ENCODE results near the gene HSPB2.
"Not testable (repeated sequence)": the region's sequence is repeated elsewhere in the genome, so short reads cannot be mapped to it uniquely, and the experiment has no call there.

HSPB2 gene, protein sequence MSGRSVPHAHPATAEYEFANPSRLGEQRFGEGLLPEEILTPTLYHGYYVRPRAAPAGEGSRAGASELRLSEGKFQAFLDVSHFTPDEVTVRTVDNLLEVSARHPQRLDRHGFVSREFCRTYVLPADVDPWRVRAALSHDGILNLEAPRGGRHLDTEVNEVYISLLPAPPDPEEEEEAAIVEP

DNA sequence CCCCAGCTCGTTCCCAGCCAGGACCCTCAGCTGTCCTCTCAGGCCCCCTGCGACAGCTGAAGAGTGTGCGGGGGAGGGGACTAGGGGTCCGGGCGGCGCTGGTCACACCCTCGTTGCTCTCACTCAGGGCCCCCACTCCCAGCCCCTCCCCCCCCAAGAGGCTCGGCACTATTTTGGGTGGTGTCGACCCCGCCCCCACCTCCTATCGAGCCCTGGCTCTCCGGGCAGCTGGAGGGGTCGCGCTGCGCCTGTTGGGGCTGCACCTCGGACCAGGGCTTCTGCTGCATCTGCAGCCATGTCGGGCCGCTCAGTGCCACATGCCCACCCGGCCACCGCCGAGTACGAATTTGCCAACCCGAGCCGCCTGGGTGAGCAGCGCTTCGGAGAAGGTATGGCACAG lies at the start of gene HSPB2:
TSS of gene HSPB2 (plus strand) at position 200 of the 400 bp plus-strand sequence. CDS start at position 296, 96 bp downstream.
- in situ Hi-C loops (cut with MboI; ENCODE audit: low sequenced_read_pairs), result no loop called here

DNA sequence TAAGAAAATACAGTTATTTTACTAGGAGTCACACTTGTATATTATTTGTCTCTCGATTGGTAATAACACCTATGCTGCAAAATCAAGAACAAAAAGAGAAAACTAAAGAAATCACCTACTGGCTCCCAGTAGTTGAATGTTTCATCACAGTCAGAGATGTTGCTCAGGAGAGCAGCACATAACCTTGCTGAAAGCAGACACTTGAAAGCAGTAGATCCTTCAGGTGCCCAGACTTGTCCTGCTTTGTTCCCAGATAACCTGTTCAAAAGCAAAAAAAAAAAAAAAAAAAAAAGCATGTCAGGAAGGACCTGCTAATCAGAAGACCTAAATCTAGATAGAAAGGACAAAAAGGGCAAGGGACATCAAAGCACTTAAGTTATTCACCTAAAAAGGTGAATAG lies 42.4 kb upstream of the HSPB2 start:
- in situ Hi-C loops (cut with MboI; ENCODE audit: low sequenced_read_pairs), result no loop called here

DNA sequence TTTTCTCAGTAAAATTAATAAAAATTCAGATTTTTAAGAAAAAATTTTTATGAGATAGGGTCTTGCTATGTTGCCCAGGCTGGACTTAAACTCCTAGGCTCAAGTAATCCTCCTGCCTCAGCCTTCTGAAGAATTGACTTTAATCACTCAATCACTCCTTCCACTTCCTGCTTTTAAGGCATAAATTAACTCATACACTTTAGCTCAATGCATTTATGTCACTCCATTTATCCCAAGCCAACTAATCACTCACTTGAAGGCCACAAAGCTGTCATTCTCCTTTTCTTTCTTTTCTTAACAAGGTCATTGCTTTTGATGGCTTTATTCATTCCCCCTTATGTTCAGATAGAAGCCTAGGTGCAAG lies 42.0 kb upstream of the HSPB2 start:
- in situ Hi-C loops (cut with MboI; ENCODE audit: low sequenced_read_pairs), result no loop called here

DNA sequence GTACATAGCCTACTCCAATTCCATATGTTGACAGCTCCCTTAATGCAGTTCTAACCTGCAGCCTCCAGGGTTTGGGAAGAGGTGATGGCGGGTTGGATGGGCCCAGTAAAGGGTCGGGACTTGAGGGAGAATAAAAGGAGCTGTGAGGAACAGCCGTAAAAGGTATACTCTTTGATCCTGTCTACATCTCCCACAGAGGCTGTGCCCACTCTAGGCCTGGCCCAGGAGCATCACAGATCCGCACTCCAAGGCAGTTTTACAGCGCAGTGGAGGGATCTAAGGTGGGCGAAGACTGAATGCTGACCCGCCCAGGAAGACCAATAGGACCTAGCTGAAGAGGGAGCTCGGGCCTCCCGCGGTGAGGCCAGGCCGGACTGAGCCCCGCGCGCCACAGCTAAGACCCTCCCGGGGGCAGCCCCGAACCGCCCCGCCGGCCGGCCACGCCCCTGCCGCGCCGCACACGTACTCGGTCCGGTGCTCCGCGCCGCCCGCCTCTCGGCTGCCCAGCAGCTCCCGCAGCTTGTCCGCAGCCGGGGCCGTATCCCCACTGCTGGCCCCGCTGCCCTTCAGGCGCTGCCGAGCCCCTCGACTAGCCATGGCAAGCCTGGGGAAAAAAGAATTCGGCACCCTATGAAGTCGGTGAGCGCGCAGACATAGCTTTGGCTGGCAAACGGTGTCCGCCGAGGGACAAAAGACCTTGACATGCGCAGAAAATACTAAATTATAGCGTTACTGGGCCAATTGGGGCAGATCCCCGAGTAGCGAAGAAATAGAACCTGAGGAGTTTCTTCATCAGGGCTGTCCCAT lies 41.4 kb upstream of the HSPB2 start, which contains the start of gene ALG9:
TSS of gene ALG9 (minus strand) at position 696 of the 807 bp plus-strand sequence. CDS start at position 597, 99 bp downstream.
- in situ Hi-C loops (cut with MboI; ENCODE audit: low sequenced_read_pairs), result no loop called here

DNA sequence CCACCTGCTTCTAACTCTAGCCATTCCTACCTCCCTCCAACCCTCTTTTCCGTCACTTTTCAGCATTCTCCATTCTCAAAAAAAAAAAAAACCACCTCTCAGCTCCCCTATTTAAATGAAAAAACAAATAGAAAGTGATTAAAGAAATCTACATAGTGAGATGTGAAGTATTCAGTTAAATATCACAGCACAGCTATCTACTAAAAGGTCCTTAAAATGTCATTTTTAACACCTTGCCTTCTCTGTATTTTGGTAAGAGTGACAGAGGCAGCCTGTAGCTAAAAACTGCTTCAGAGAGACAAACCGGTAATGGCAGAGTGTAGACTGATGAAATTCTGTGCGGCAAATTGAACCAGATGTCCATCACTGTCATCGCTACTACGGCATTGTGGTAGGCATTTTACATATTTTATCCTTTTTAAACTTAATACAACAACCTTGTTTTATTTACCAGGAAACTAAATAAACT lies 40.8 kb upstream of the HSPB2 start:
- in situ Hi-C loops (cut with MboI; ENCODE audit: low sequenced_read_pairs), result no loop called here

DNA sequence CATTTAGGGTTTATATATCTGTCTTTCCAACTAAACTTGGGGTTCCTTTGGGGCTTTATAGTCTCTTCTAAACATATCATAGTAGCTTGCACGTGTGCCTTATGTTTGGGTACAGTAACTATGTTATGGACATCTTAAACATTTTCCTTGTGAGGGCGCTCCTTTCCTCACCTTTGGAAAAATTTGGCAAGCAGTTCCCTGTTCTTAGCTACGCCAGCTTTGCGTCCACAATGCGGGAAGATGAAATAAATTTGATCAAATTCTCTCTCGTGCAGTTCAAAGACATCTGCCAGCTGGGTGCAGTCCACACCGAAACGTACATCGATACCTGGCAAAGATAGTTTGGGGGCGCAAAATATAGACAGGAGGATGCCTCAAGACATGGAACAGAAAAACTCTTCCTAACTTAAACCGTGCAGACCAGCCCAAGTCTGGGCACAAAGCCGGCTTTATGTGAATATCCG lies 34.1 kb upstream of the HSPB2 start:
- in situ Hi-C loops (cut with MboI; ENCODE audit: low sequenced_read_pairs), result no loop called here

DNA sequence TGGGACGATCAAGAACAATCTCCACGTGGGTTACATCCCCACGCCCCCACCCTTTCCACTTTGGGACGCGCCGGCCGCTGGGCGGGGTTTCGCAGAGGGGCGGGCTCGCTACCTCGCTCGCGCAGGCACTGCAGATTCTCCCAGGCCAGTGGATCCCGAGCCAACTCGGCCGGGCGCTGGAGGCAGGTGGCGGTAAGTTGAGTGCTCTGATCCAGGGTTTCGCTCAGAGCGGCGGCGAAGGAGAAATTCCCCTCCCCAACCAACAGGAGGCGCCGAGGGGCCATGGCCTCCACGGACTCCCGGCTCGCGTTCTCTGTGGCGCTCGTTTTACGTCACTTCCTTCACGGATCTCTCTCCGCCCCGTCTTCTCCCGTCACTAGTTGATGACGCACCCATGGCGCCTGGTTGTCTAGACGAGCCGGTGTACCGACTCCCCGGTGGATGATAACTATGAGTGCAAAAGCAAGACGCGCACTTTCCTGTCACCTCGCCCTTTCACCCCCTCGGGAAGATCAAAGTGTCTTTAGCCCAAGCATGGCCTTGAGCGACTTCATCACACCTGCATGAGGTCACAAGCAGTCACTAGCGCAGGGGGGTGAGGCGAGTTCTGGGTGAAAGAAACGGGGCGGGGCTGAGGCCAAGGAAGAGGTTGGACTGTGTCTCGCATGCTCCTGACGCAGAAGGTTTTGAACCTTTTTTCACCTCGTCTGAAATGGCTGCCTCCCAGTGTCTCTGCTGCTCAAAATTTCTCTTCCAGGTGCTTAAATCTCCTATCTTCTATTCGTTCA lies 33.5 kb upstream of the HSPB2 start, which contains the start of the genes CFAP68 and FDXACB1:
TSS of gene CFAP68 (plus strand) at position 693 of the 788 bp plus-strand sequence. CDS start at position 713, 20 bp downstream.
TSS of gene FDXACB1 (minus strand) at position 317 of the 788 bp plus-strand sequence. CDS start at position 284, 33 bp downstream.
- in situ Hi-C loops (cut with MboI; ENCODE audit: low sequenced_read_pairs), result no loop called here

DNA sequence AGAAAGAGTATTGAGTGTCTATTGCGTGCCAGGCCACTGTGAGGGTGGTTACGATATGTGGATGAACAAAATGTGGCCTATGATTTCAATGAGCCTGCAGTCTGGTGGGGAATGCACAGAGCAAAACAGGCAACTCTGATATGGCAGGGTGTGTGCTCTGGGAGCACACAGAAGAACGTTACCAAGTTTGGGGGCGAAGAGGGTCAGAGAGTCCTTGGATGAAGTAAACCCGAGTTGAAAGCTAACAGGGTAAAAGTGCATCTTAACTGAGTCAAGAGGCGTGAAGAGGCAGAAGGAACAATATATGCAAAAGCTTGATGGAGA lies 32.9 kb upstream of the HSPB2 start:
- in situ Hi-C loops (cut with MboI; ENCODE audit: low sequenced_read_pairs), result no loop called here

DNA sequence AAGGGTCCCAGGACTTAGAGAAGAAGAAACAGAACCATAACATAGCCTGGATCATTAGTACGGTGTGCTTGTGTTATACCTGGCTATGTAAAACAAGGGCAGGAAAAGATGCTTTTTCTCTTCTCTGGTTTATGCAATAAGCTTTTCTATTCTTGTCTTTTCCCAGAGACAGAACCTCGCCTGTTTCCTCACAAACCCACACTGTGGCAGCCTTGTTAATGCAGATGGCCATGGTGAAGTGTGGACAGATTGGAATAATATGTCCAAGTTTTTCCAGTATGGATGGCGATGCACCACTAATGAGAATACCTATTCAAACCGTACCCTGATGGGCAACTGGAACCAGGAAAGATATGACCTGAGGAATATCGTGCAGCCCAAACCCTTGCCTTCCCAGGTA lies 30.3 kb upstream of the HSPB2 start:
- in situ Hi-C loops (cut with MboI; ENCODE audit: low sequenced_read_pairs), result no loop called here

DNA sequence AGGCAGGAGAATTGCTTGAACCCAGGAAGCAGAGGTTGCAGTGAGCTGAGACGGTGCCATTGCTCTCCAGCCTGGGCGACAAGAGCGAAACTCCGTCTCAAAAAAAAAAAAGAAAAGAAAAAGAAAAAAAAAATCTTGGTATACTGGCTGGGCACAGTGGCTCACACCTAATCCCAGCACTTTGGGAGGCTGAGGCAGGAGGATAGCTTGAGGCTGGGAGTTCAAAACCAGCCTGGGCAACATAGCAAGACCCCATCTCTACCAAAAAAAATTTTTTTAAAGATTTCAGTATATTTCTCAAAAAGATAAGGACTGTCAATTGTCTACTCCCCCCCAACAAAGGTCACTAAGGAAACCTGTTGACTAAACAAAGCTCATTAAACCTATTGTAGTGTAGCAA lies 27.5 kb upstream of the HSPB2 start:
- in situ Hi-C loops (cut with MboI; ENCODE audit: low sequenced_read_pairs), result not testable (repeated sequence)

DNA sequence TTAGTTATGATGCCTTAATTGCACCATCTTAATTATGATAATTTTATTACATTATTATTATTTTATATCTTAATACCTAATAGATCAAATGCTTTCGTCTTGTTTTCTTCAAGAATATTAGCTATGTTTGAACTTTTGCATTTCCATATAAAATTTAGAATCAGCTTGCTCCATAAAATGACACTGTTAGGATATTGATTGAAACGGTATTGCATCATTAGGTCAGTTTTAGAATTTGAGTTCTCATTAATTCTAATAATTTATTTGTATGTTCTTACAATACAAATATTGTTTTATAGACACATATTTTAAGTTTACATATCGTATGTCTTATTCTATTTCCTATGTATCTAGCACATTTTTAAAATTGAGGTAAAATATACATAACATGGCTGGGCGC lies 26.5 kb upstream of the HSPB2 start:
- in situ Hi-C loops (cut with MboI; ENCODE audit: low sequenced_read_pairs), result no loop called here

DNA sequence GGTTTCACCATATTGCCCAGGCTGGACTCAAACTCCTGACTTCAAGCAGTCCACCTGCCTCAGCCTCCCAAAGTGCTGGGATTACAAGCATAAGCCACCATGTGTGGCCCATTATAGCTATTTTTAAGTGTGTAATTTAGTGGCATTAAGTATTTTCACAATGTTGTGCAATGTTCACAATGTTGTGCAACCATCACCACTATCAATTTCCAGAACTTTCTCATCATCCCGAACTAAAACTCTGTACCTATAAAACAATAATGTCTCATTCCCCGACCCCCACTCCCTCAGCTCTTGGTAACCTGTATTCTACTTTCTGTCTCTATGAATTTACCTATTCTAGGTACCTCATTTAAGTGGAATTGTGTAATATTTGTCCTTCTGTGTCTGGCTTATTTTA lies 25.7 kb upstream of the HSPB2 start:
- in situ Hi-C loops (cut with MboI; ENCODE audit: low sequenced_read_pairs), result no loop called here

DNA sequence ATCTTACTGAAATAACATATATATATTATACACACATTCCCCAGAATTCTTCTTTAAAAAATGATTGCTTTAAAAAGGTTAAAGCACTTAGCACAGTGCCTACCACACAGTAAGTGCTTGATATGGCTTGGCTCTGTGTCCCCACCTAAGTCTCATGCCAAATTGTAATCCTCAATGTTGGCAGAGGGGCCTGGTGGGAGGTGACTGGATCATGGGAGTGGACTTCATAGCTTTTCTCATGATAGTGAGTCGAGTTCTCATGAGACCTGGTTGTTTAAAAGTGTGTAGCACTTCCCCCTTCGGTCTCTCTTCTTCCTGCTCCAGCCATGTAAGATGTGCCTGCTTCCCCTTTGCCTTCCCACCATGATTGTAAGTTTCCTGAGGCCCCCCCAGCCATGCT lies 7.1 kb upstream of the HSPB2 start:
- in situ Hi-C loops (cut with MboI; ENCODE audit: low sequenced_read_pairs), result no loop called here

DNA sequence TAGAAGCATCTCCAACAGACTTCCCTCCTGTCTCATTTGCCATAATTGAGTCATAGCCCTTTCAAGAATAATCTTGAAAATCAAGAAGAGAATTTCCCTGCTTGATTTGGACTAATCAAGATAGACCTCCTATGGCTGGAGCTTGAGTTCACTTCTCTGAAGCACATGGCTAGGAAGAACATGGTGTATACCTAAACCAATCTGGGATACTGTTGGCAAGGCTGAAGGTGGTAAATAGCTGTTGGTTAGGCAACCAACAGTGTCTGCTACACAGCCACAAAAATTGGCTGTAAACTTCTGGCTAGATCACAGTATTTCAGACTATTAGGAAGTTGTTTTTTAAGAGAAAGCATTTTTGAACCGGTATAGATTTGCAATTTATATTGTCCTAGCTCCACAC lies 5.9 kb upstream of the HSPB2 start:
- in situ Hi-C loops (cut with MboI; ENCODE audit: low sequenced_read_pairs), result no loop called here

DNA sequence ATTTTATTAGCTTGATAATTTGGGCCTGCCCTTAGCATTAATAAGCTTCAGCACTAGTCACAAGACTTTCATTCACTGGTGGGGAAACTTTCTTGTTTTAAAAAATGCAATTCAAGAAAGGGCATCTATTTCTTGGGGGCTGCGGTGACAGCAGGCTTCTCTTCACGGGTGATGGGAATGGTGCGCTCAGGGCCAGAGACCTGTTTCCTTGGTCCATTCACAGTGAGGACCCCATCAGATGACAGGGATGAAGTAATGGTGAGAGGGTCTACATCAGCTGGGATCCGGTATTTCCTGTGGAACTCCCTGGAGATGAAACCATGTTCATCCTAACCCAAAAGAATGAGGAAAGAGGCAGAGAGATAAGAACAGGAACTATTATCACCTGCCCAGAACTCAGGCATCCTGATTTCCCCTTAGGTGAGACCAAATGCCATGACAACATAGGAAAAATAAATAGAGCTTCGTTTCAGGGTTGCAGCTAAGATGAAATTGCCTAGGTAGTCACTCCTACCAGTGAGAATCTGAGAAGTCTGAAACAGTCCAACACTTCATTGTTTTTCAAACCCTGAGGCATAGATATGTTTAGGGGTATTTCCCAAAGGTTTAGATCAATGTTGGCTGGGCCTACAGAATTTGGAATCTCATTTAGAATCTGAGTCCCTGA lies 3.8 kb upstream of the HSPB2 start:
- in situ Hi-C loops (cut with MboI; ENCODE audit: low sequenced_read_pairs), result no loop called here

DNA sequence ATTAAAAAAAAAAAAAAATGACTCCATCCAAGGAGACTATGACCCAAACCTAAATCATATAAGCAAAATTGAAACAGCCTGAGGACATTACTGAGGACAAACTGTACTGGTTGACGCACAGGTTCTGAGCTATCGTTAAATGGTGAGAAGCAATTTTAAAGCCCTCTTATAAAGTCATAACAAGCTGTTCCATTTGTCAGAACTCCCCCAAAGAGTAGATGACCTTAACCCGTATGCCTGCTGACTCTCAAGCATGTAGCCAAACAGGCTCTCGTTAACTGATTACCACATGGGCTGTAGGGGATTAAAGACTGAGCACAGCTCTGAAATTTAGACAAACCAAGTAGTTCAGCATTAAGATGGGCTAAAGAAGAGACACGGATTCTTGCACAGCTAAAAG lies 3.2 kb upstream of the HSPB2 start:
- in situ Hi-C loops (cut with MboI; ENCODE audit: low sequenced_read_pairs), result no loop called here

DNA sequence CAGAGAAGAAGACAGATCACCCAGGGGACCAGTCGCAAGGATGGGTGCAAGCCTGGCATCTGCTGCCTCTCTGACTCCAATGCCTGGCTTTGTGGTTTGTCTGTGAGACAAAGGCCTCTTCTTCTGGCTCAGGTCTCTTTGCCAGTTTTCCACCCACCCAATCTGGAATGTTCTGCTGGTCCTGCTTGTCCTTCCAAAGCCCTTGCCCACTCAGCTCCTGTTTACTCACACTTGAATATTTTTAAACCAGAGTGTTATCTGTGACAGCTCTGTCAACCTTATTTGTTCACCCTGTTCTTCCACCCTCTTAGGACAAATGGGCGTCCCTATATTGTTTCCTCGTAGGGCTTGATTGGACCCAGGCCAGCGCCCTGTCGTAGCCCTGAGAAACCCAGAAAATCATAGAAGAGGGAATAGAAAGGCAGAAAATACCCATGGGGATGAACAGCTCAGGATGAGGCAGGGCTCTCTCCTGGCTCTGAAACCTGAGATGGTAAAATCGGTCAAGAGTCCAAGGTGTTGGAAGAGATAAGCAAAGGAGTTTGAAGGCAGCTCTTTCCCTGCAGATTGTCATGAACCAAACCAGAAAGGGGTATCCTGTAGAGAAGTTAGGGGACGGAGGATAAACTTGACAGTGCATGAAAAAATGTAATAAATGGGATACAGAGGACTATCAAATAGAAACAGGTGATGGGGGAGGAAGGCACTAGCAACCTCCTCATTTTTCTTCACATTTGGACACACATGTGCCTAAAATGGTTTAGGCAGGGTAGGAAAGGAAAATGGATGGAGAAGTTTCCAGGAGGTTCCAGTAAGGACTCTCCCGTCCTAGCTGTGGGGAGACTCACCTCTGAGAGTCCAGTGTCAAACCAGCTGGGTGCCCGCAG lies 1.6 kb upstream of the HSPB2 start:
- in situ Hi-C loops (cut with MboI; ENCODE audit: low sequenced_read_pairs), result no loop called here

DNA sequence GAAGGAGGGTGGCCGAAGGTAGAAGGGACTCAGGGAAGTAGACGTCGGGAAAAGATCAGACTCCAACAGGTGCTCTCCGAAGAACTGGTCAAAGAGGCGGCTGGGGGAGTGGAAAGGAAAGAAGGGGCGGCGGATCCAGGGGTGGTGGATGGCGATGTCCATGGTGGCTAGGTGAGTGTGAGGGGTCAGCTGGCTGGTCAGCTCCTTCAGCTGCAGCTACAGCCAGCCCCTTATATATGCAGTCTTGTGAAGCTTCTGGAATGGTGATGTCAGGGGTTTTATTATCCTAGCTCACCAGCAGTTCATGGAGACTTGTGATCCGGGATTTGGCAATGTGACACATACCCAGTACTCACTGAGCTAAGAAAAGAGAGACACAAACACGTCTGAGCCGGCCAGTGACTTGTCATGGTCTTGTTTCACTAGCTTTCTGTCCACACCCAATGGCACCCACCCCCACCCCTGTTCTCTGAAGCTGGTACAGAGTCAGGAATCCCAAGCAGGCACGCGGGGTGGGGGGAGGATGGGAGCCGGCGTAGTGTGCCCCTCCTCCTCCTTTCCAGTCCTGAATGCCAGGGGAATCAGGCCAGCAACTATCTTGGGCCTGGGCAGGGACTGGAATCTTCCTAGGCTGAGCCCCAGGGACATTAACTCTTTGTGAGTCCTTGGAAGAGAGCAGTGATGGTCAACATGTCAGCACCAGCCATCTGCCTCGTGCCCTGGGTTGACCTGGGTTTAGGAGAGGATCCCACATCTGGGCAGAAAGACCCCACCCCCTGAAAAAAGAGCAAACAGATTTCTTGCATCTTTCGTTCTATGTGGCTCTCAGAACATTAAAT lies 752 bp upstream of the HSPB2 start, which contains the start of gene CRYAB:
TSS of gene CRYAB (minus strand) at position 208 of the 839 bp plus-strand sequence. CDS start at position 162, 46 bp downstream.
- in situ Hi-C loops (cut with MboI; ENCODE audit: low sequenced_read_pairs), result no loop called here
